ENCODE measurements around the gene ZFYVE16. TPM values are rescaled to one million over a fixed set of nuclear protein-coding genes. Genes with fewer than 3 reads are reported as not detected.
A peak's percentile ranks its signal among the peaks of the same experiment; 100 is the strongest.
"Not testable (repeated sequence)": the region's sequence is repeated elsewhere in the genome, so short reads cannot be mapped to it uniquely, and the experiment has no call there.

Gene ZFYVE16
- polyA plus RNA-seq (2014; cell fraction: cytosol; rRNA removed), result 24.3 TPM in 2 replicates
- polyA plus RNA-seq (2014; cell fraction: nucleus; rRNA removed), result 41.8 and 70.7 TPM in 2 replicates

DNA sequence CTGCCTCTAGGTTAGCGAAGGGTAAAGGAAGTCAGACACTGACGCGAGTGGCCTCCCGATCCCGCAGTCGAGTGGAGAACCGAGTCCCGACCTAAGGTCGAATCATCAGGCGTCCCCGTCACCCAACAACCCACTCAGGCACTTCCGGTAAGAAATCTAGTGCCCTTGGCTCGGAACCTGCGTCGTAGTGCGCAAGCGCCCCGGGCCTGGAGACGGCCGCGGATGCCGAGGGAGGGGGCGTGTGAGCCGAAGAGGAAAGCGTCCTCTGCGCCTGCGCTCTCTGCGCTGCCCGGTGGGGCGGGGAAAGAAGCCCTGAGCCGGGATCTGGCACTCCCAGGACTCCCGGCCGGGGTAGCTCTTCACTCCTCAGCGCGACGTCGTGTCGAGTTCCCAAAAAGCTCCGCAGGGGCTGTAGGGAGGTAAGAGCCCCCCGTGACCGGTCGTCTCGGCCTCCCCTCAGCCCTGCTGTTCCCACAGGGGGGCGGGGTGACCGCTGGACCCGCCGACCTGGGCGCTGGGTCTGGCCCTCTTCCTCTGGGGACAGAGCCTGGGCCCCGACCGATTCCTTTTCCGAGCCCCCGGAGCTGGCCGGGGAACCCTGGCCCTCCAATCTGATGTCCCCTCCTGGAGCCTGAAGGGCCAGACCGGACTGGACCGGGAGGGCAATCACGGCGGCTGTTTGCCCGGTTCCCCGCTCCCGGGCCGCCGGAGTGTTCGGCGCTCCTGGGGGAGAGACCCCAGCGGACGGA is at the start of gene ZFYVE16:
Gene ZFYVE16, plus strand, starts transcription at position 330 of the 749 bp plus-strand sequence. CDS start 26,084 bp downstream, outside the sequence.
- peak; percentile 98 for DNase-seq (ENCODE audit: low spot score)

GRCh38 chr5:80360914-80361444 is 46.9 kb upstream of the ZFYVE16 start:
- no peak for DNase-seq (ENCODE audit: low spot score)

DNA sequence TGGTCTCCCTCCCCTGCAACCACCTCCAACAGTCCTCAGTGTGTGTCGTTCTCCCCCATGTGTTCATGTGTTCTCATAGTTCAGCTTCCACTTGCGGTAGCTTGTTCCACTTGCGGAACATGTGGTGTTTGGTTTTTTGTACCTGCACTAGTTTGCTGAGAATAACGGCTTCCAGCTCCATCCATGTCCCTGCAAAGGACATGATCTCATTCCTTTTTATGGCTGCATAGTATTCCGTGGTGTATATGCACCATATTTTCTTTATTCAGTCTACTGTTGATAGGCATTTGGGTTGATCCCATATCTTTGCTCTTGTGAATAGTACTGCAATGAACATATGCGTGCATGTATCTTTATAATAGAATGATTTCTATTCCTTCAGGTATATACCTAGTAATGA is 43.0 kb upstream of the ZFYVE16 start:
- DNase-seq (ENCODE audit: low spot score), result no peak

DNA sequence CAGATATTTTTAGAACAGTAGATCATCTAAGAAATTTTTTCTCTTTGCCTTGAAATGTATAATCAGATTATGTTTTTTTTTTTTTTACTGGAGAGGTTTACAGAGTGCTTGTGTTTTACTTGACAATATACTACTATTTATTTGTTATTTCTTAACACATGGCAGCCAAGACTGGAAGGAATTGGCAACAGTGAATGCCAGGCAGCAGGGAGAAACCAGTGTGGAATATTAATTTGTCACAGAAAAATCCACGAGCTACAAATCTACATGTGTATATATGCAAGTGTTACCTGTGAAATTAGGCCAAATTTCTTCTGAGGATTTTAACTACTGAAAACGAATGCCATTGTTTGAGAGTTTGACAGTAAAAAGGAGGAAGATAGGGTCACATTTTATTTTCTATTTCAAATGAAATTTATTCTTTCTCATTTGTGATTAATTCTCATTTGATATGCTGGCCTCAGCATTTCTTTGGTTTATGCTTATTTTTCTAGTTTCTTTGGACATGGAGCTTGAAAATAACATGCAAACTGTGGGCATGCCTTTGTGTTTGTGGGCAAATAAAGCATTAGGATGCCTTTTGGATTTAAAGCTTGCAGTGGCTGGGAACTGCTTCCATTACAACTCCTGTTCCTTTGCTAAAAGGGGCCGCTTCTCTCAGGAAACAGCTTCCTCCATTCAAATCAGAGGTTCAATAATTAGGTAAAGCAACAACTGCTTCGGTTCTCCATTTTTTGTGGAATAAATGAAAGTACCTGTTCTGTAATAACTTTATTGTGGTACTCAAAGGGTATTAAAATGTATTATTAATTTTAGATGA is 39.0 kb upstream of the ZFYVE16 start:
- DNase-seq (ENCODE audit: low spot score), result peak; percentile 31

GRCh38 chr5:80369521-80369920 is 38.3 kb upstream of the ZFYVE16 start:
- peak; percentile 56 for DNase-seq (ENCODE audit: low spot score)

- DNase-seq (ENCODE audit: low spot score), result no peak
Observed at GRCh38 chr5:80370390-80370789, 37.5 kb upstream of the ZFYVE16 start.

DNA sequence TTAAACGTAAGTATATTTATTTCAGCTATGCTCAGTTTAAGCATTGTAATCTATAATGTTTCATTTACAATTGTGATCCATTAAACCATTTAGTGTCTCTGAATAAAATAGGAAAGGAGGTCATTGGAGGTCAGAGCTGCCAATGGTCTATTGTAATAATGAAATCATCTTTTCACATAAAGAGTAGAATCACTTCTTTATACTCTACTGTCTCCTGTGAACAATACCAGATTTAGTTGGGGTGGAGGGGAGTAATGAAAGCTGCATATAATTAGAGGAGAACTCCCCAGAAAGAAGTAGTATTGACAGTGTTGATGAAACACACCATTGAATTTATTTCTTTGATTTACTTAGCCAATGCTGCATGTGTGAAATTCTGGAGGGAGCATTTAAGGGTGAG is 35.1 kb upstream of the ZFYVE16 start:
- no peak for DNase-seq (ENCODE audit: low spot score)

DNA sequence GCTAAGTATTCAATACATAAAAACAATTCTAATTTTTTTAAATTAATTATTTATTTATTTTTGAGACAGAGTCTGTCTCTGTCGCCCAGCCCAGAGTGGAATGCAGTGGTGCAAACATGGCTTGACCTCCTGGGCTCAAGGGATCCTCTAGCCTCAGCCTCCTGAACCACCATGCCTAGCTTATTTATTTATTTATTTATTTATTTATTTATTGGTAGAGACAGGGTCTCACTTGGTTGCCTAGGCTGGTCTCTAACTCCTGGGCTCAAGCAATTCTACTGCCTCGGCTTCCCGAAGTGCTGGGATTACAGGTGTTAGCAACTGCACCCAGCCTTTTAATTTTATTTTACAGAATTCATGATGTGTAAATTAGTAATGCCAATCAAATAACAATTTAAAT is 33.7 kb upstream of the ZFYVE16 start:
- DNase-seq (ENCODE audit: low spot score), result no peak

GRCh38 chr5:80376557-80376956 is 31.3 kb upstream of the ZFYVE16 start:
- DNase-seq (ENCODE audit: low spot score), result no peak

DNA sequence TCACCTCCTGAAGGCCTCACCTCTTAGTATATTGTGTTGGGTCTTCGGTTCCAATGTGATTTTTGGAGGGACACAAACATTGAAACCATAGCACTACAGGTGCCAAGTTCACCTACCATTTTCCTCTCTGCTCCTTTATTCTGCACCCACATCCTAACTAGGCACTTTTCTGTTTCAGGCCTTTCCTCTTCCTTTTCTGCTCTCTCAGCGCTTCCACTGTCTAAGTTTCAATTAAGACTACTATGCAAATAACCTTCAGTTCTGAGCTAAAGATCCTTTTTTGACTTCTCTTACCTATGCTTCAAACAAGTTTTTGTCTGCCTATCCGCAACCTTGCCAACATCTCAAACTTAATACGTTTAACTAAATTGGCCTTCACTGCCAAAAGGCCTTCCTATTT is 25.4 kb upstream of the ZFYVE16 start:
- no peak for DNase-seq (ENCODE audit: low spot score)

DNA sequence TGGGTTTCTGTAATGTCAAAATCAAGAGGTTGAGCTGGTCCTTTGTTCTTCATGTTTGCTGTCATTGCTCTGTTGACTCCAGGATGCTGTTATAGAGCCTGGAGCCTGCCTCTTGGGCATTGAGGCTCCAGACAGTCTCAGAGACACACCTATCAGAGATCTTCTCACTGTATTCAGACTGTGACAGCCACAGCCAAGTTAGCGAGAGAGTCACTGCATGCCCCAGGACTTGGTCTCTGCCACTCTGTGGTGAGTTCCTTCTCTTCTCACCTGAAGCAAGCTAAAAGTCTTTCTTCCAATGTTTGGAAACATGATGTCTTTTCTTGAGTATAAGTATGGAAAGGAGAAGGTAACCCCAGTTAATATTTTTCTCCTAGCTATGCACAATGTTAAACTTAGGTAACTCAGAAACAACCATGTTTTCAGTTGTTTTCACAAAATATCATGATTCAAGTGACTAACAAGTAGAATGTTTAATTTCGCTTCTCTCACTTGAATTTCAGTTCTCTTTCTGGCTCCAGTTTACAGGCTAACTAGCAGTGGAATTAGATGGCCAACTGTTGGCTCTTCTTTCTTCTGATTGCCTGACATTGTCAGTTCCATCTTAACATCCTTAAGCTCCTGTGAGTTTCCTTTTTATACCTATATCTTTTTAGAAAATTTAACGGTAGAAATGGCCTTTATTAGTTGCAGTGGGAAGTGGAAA is 20.6 kb upstream of the ZFYVE16 start:
- DNase-seq (ENCODE audit: low spot score), result no peak

GRCh38 chr5:80389580-80389979 is 18.3 kb upstream of the ZFYVE16 start:
- DNase-seq (ENCODE audit: low spot score), result no peak

- not testable (repeated sequence) for DNase-seq (ENCODE audit: low spot score)
Observed at GRCh38 chr5:80390413-80390812, 17.5 kb upstream of the ZFYVE16 start.

GRCh38 chr5:80391267-80391666 is 16.6 kb upstream of the ZFYVE16 start:
- not testable (repeated sequence) for DNase-seq (ENCODE audit: low spot score)

- DNase-seq (ENCODE audit: low spot score), result no peak
Observed at GRCh38 chr5:80399526-80400239, 8.2 kb upstream of the ZFYVE16 start.

DNA sequence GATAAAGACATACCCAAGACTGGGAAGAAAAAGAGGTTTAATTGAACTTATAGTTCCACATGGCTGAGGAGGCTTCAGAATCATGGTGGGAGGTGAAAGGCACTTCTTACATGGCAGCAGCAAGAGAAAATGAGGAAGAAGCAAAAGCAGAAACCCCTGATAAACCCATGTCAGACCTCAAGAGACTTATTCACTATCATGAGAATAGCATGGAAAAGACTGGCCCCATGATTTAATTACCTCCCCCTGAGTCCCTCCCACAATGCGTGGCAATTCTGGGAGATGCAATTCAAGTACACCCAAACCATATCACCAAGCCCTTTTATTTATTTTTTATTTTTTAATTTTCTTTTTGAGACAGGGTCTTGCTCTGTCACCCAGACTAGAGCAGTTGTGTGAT is 7.5 kb upstream of the ZFYVE16 start:
- not testable (repeated sequence) for DNase-seq (ENCODE audit: low spot score)

DNA sequence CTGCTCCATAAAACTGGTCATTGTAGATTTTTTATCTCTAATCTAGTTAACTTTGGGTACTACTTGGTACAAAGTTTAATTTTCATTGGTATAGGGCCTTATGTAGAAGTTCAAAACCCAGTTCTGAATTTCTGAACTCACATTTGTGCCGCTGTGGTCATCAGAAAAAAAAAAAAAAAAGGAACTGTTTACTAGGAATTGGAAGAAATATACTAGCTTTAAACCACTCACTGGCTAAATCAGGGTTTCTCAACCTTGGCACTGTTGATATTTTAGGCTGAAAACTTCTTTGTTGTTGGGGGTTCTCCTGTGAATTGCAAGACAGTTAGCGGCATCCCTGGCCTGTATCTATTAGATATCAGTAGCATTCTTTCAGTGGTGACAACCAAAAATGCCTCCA is 4.1 kb upstream of the ZFYVE16 start:
- DNase-seq (ENCODE audit: low spot score), result no peak

DNA sequence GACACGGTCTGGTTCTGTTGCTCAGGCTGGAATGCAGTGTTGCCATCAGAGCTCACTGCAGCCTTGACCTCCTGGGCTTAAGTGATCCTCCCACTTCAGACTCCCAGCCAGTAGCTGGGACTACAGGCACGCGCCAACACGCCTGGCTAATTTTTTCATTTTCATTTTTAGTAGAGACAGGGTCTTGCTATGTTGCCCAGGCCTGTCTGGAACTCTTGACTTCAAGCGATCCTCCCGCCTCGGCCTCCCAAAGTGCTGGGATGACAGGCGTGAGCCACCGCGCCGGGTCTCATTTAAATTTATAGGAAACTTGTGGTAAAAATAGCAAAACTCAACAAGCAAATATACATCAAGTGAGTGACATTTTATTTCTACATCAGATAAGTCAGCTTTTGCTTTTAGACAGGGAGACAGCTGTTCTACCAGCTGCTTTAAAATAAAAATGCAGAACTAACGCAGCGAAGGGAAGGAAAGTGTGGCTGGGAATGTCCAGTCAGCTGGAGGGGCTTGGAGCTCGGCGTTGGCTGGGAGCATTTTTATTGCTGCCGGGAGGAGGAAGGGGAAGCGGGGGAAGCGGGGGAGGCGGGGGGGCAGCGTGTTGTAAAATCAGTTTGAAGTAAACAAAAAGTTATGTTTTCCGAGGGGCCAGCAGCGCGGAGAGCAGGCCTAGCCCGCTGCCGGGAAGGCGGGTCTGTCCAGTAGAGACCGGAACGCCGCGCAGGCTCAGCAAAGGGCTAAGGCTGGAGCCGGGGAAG is 707 bp upstream of the ZFYVE16 start:
- peak; percentile 8 for DNase-seq (ENCODE audit: low spot score)

GRCh38 chr5:80408484-80409366 is 861 bp downstream of the ZFYVE16 start:
- peak; percentile 89 for DNase-seq (ENCODE audit: low spot score)
